Astrocyte of the cerebellum (primary cell): ENCODE measurements around the gene JAK3.

Source experiments
- DNase-seq: peaks from one replicate; pipeline ENCODE4 v3.0.0-alpha.2; 2011; ENCODE audit warnings: low read depth
- H3K4me3 ChIP-seq: 2 replicates; pipeline ENCODE4 v1.5.1; 2011; ENCODE audit warnings: mild to moderate bottlenecking, low read depth, low read length, moderate library complexity
- CTCF ChIP-seq: IDR thresholded peaks from 2 replicates; pipeline ENCODE4 v1.5.1; 2012; ENCODE audit warnings: low read length, low read depth, moderate library complexity, mild to moderate bottlenecking; ENCODE audit errors: missing control alignments
- in situ Hi-C: cut with HindIII; loops from 2 replicates; pipeline ENCODE4 v1.10.0; 2017; ENCODE audit warnings: low sequenced_read_pairs

The JAK3 gene

DNA sequence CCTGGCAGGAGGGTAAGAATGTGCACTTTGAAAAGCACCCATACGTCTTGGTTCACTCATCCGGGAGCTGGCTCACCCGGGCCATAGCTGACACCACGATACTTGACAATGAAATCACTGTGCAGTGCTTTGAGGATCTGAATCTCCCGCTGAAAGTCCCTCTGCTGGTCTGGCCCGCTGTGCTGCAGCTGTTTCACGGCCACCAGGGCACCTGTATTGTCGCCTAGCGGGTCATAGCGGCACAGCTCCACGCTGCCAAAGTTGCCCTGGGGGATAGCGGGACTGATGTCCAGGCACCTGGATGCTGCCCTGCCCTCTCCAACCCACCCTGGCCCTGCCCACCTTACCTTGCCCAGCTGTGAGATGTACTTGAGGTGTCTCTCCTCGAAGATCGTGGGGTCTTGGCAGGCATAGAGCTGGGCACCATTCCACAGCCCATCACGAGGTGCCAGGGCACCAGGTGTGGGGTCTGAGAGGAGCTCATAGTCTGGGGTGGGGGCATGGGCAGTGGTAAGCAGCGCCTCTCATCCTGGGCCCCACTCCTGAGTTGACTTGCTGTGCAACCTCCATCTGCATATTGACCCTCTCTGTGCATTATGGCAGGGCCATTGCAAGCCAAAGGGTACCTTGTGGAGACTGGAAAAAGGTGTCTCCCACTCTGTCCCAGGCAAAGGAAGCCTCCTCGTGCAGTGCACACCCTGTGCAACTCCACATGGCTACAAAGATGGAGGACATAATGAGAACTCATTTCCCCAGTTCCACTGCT lies 15.2 kb downstream of the JAK3 start:
- in situ Hi-C loops, result loop anchor here (10.0 kb wide), 1 partner anchor 118 kb away; the partner anchor contains the start of gene MAP1S
- DNase-seq, result no peak
- H3K4me3 ChIP-seq, result no peak overlapping the region
- no peak for TF ChIP-seq CTCF

DNA sequence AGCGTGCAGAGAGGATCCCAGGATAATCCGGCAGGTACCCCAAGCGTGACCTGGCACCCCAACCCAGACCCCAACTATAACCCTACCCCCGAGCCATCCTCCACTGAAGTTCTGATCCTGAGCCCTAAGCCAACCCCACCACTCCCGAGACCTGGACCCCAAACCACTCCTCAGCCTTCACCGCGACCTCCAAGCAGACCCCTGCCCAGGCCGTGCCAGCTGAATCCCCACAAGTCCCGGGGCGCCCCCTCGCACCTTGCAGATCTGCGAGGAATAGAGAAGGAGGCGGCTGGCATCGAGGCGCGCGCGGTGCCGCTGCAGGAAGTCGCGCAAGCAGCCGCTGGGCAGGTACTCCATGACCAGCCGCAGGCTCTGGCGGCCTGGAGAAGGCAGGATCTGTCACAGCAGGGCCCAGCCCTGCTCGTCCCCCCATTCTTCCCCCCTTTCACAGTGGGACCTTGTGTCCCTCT lies 16.3 kb downstream of the JAK3 start:
- DNase-seq, result no peak
- in situ Hi-C loops, result loop anchor here (10.0 kb wide), 1 partner anchor 117 kb away; the partner anchor contains the start of gene MAP1S
- no peak overlapping the region for H3K4me3 ChIP-seq
- TF ChIP-seq CTCF, result no peak

DNA sequence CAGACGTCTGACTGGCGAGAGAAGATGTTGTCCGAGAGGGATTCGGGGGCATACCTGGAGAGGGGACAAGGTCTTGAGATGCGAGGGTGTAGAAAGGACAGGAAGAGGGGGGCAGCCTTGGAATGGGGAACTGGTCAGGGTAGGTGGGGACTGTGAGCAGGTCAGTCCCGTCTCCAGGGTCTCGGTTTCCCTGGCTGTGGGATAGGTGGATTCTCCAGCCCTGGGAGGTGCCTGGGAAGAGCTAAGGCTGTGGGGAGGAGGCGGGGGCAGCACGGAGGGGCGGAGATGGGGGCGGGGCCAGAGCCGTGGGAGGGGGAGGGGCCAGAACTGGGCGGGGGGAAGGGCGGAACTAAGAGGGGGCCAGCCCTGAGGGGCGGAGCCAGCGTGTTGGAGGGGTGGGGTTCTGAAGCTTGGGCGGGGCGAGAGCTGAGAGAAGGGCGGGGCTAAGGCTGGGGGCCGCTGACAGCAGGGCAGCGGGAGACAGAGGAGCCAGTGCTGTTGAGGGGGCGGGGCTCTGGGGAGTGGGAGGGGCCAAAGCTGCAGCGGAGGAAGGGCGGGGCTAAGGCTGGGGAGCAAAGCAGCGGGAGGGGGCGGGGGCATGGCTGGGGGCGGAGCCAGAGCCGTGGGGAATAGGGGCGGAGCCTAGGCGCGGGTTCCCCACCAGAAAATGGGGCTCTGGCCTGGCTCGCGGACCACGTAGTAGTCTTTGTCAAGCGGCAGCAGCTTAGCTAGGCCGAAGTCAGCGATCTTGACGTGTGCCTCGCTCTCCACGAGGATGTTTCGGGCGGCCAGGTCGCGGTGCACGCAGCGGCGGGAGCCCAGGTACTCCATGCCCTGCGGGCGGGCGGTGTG lies 17.0 kb downstream of the JAK3 start:
- no peak for TF ChIP-seq CTCF
- DNase-seq, result no peak
- peak overlapping the region; percentile 18 for H3K4me3 ChIP-seq
- in situ Hi-C loops, result loop anchor here (10.0 kb wide), 1 partner anchor 116 kb away; the partner anchor contains the start of gene MAP1S

- H3K4me3 ChIP-seq, result peak overlapping the region; percentile 18
- in situ Hi-C loops, result loop anchor here (10.0 kb wide), 1 partner anchor 115 kb away; the partner anchor contains the start of gene MAP1S
These were observed 17.8 kb downstream of the JAK3 start for GRCh38 chr19:17829855-17830566.

GRCh38 chr19:17826508-17827056 lies 21.2 kb downstream of the JAK3 start:
- in situ Hi-C loops, result no loop called here
- no peak overlapping the region for H3K4me3 ChIP-seq
- TF ChIP-seq CTCF, result no peak
- DNase-seq, result no peak

More at GRCh38 chr19:17829855-17830566, 17.8 kb downstream of the JAK3 start:
- DNase-seq, result no peak
- TF ChIP-seq CTCF, result no peak
